ENCODE results near the gene MALL. TPM values are rescaled to one million over a fixed set of nuclear protein-coding genes. Genes with fewer than 3 reads are reported as not detected.
"Not testable (repeated sequence)": the region's sequence is repeated elsewhere in the genome, so short reads cannot be mapped to it uniquely, and the experiment has no call there.

Gene MALL
- total RNA-seq, 1 experiment from 2014 or later = not detected

GRCh38 chr2:110037336-110037735 lies 78.3 kb downstream of the MALL start:
- in situ Hi-C loops (cut with HindIII; ENCODE audit: low pct_unique_long_range_greater_than_20kb, low sequenced_read_pairs); DNase-seq (ENCODE audit: low read depth, low spot score): not testable (repeated sequence)

GRCh38 chr2:110035384-110035783 lies 80.2 kb downstream of the MALL start:
- in situ Hi-C loops (cut with HindIII; ENCODE audit: low pct_unique_long_range_greater_than_20kb, low sequenced_read_pairs); DNase-seq (ENCODE audit: low read depth, low spot score): not testable (repeated sequence)

- in situ Hi-C loops (cut with HindIII; ENCODE audit: low pct_unique_long_range_greater_than_20kb, low sequenced_read_pairs); DNase-seq (ENCODE audit: low read depth, low spot score): not testable (repeated sequence)
Measured at GRCh38 chr2:110034935-110035334, 80.7 kb downstream of the MALL start.

Small RNA genes within 50 kb of the gene (small RNA-seq; reads per million reads assigned to genes)
- gene MIR4267 = 0 reads per million in 2 experiments
- gene MIR4436B1 = 0 reads per million in 2 experiments

Other genes starting within 250 kb of the MALL start
- 0.64 TPM in 1 of 2 replicates, not detected in the other for gene LIMS3, start 217.1 kb downstream of the MALL start, total RNA-seq (2014; rRNA removed; shearing (Covaris generic))
- 2.6 TPM in 2 replicates for gene NPHP1, start 89.2 kb upstream of the MALL start, total RNA-seq (2014; rRNA removed; shearing (Covaris generic))
- gene MTLN, start 96.7 kb upstream of the MALL start, total RNA-seq (2014; rRNA removed; shearing (Covaris generic)) = 52.1 and 62.8 TPM in 2 replicates